Measurements from ENCODE around the gene BRD9. TPM values are rescaled to one million over a fixed set of nuclear protein-coding genes. Genes with fewer than 3 reads are reported as not detected.

Gene BRD9
- total RNA-seq, 1 donor from 2014 or later, result 104 TPM

- H3K4me1 Mint-ChIP-seq (ENCODE audit: low read depth, unreplicated experiment), result no peaks in the 10 kb centered on the region
- no peak for DNase-seq
- peaks cover 11% of the 10 kb centered on the region for H3K9me3 Mint-ChIP-seq (ENCODE audit: unreplicated experiment)
- TF ChIP-seq, protein P1, sequence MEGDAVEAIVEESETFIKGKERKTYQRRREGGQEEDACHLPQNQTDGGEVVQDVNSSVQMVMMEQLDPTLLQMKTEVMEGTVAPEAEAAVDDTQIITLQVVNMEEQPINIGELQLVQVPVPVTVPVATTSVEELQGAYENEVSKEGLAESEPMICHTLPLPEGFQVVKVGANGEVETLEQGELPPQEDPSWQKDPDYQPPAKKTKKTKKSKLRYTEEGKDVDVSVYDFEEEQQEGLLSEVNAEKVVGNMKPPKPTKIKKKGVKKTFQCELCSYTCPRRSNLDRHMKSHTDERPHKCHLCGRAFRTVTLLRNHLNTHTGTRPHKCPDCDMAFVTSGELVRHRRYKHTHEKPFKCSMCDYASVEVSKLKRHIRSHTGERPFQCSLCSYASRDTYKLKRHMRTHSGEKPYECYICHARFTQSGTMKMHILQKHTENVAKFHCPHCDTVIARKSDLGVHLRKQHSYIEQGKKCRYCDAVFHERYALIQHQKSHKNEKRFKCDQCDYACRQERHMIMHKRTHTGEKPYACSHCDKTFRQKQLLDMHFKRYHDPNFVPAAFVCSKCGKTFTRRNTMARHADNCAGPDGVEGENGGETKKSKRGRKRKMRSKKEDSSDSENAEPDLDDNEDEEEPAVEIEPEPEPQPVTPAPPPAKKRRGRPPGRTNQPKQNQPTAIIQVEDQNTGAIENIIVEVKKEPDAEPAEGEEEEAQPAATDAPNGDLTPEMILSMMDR (IDR thresholded peaks at IDR 0.05; ENCODE audit: partially characterized antibody, unreplicated experiment), result no peak
- no peak overlapping the region for H3K4me3 Mint-ChIP-seq (ENCODE audit: unreplicated experiment)
- H3K27me3 Mint-ChIP-seq (ENCODE audit: unreplicated experiment), result peaks cover 11% of the 10 kb centered on the region
- H3K27ac Mint-ChIP-seq (ENCODE audit: unreplicated experiment), result no peak overlapping the region
- H3K36me3 Mint-ChIP-seq (ENCODE audit: unreplicated experiment), result no peaks in the 10 kb centered on the region
These were observed 39.9 kb downstream of the BRD9 start for GRCh38 chr5:852431-853401.

- no peak overlapping the region for H3K27ac Mint-ChIP-seq (ENCODE audit: unreplicated experiment)
- peaks cover 8% of the 10 kb centered on the region for H3K27me3 Mint-ChIP-seq (ENCODE audit: unreplicated experiment)
- no peak for DNase-seq
- no peaks in the 10 kb centered on the region for H3K4me1 Mint-ChIP-seq (ENCODE audit: low read depth, unreplicated experiment)
- no peak overlapping the region for H3K4me3 Mint-ChIP-seq (ENCODE audit: unreplicated experiment)
- H3K36me3 Mint-ChIP-seq (ENCODE audit: unreplicated experiment), result no peaks in the 10 kb centered on the region
- peaks cover 11% of the 10 kb centered on the region for H3K9me3 Mint-ChIP-seq (ENCODE audit: unreplicated experiment)
- TF ChIP-seq, protein P1 (IDR thresholded peaks at IDR 0.05; ENCODE audit: partially characterized antibody, unreplicated experiment), result no peak
These were observed 40.6 kb downstream of the BRD9 start for GRCh38 chr5:852018-852417.

DNA sequence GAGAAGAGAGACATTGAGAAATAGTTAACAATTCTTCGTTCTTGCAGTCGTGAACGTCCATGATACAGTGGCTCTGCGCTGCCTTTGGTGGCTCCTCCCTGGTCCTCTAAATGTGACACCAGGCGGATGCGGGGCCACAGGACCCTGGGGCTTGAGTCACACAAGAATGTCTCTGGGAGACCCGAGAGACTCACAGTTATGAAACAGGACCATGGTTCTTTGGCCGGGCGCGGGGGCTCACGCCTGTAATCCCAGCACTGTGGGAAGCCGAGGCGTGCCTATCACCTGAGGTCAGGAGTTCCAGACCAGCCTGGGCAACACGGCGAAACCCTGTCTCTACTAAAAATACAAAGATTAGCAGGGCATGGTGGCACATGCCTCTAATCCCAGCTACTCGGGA is 41.0 kb downstream of the BRD9 start:
- no peak overlapping the region for H3K4me3 Mint-ChIP-seq (ENCODE audit: unreplicated experiment)
- H3K4me1 Mint-ChIP-seq (ENCODE audit: low read depth, unreplicated experiment), result no peaks in the 10 kb centered on the region
- DNase-seq, result no peak
- TF ChIP-seq, protein P1 (IDR thresholded peaks at IDR 0.05; ENCODE audit: partially characterized antibody, unreplicated experiment), result no peak
- H3K36me3 Mint-ChIP-seq (ENCODE audit: unreplicated experiment), result peaks cover 5% of the 10 kb centered on the region
- no peak overlapping the region for H3K27ac Mint-ChIP-seq (ENCODE audit: unreplicated experiment)
- H3K27me3 Mint-ChIP-seq (ENCODE audit: unreplicated experiment), result peaks cover 10% of the 10 kb centered on the region
- peaks cover 13% of the 10 kb centered on the region for H3K9me3 Mint-ChIP-seq (ENCODE audit: unreplicated experiment)

DNA sequence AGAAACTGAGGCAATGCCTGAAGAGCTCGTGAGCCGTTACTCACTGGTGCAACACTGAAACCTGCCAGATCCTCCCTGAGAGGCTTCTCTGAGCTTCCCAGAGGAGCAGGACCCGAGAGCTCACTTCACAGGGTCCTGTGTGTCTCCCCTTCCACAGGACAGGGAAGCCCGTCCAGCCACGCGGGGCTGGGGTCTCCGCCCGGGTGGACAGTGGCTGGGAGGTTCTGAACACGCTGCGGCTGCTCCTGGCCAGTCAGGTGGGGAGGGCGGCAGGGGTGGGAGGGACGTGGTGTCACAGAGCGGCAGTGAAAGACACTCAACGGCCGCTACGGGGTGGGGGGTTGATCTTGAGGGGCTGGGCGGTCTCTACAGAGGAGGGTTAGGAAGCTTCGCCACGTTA is 41.5 kb downstream of the BRD9 start:
- Mint-ChIP-seq H3K27ac (ENCODE audit: unreplicated experiment) (no peak overlapping the region), H3K4me3 (ENCODE audit: unreplicated experiment) (no peak overlapping the region), H3K4me1 (ENCODE audit: low read depth, unreplicated experiment) (no peaks in the 10 kb centered on the region), H3K36me3 (ENCODE audit: unreplicated experiment) (peaks cover 5% of the 10 kb centered on the region), H3K9me3 (ENCODE audit: unreplicated experiment) (peaks cover 13% of the 10 kb centered on the region), H3K27me3 (ENCODE audit: unreplicated experiment) (peaks cover 10% of the 10 kb centered on the region)
- TF ChIP-seq, protein P1 (IDR thresholded peaks at IDR 0.05; ENCODE audit: partially characterized antibody, unreplicated experiment), result no peak
- peak; percentile 10 for DNase-seq

GRCh38 chr5:850511-851006 is 42.0 kb downstream of the BRD9 start, which contains the start of gene ZDHHC11:
Gene ZDHHC11, minus strand, starts transcription at chr5:850986. Its CDS starts 384 bp downstream, at chr5:850602.
- H3K9me3 Mint-ChIP-seq (ENCODE audit: unreplicated experiment), result peaks cover 13% of the 10 kb centered on the region
- no peaks in the 10 kb centered on the region for H3K4me1 Mint-ChIP-seq (ENCODE audit: low read depth, unreplicated experiment)
- no peak within 1 kb of the TSS for H3K4me3 Mint-ChIP-seq (ENCODE audit: unreplicated experiment)
- H3K27me3 Mint-ChIP-seq (ENCODE audit: unreplicated experiment), result peaks cover 10% of the 10 kb centered on the region
- H3K27ac Mint-ChIP-seq (ENCODE audit: unreplicated experiment), result no peak within 1 kb of the TSS
- TF ChIP-seq, protein P1 (IDR thresholded peaks at IDR 0.05; ENCODE audit: partially characterized antibody, unreplicated experiment), result no peak
- peak; percentile 40 for DNase-seq
- peaks cover 5% of the 10 kb centered on the region for H3K36me3 Mint-ChIP-seq (ENCODE audit: unreplicated experiment)
